HG03196 (cell line): ENCODE data around the gene TNFRSF11A.

ENCODE experiments used
- ATAC-seq: cut with Tn5 transposase; IDR thresholded peaks from one replicate; pipeline ENCODE4 v1.9.1; 2021; ENCODE audit not compliant: unreplicated experiment

The TNFRSF11A gene

GRCh38 chr18:62377131-62377807 lies 52.2 kb downstream of the TNFRSF11A start:
- no peak for ATAC-seq

DNA sequence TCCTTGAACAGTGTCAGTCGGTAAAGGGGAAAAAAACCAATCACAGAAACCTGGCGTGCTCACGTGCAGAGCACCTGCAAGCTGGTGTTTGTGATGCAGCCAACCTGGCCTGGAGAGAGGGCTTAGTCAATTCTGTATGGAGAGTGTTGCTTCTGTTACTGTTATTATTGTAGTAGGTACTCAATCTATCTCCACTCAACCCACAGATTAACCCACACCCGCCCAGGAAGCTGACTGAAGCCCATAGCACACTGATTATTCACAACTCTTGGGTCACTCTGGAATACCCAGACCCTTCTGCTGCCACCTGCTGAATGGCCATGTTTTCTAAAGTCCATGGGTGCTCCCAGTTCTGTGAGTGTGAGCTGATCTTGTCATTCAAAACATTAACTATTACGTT lies 53.9 kb downstream of the TNFRSF11A start:
- no peak for ATAC-seq

- ATAC-seq: no peak
These were observed 56.3 kb downstream of the TNFRSF11A start for GRCh38 chr18:62381373-62381772.

- ATAC-seq: no peak
These were observed 59.0 kb downstream of the TNFRSF11A start for GRCh38 chr18:62384068-62384467.

DNA sequence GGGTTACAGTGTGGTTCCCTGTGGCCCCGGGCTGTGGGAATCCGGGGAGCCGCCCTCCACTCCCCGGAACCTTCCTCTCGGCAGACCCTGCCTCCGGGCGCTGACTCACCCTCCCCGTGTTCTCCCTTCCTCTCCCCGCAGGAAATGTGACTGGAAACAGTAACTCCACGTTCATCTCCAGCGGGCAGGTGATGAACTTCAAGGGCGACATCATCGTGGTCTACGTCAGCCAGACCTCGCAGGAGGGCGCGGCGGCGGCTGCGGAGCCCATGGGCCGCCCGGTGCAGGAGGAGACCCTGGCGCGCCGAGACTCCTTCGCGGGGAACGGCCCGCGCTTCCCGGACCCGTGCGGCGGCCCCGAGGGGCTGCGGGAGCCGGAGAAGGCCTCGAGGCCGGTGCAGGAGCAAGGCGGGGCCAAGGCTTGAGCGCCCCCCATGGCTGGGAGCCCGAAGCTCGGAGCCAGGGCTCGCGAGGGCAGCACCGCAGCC lies 59.5 kb downstream of the TNFRSF11A start:
- ATAC-seq: no peak

- ATAC-seq: no peak
These were observed 61.0 kb downstream of the TNFRSF11A start for GRCh38 chr18:62386091-62386490.

GRCh38 chr18:62386601-62387000 lies 61.5 kb downstream of the TNFRSF11A start:
- ATAC-seq: no peak

- no peak for ATAC-seq
These were observed 62.1 kb downstream of the TNFRSF11A start for GRCh38 chr18:62387257-62387656.

- ATAC-seq: no peak
These were observed 64.0 kb downstream of the TNFRSF11A start for GRCh38 chr18:62388855-62389760.

DNA sequence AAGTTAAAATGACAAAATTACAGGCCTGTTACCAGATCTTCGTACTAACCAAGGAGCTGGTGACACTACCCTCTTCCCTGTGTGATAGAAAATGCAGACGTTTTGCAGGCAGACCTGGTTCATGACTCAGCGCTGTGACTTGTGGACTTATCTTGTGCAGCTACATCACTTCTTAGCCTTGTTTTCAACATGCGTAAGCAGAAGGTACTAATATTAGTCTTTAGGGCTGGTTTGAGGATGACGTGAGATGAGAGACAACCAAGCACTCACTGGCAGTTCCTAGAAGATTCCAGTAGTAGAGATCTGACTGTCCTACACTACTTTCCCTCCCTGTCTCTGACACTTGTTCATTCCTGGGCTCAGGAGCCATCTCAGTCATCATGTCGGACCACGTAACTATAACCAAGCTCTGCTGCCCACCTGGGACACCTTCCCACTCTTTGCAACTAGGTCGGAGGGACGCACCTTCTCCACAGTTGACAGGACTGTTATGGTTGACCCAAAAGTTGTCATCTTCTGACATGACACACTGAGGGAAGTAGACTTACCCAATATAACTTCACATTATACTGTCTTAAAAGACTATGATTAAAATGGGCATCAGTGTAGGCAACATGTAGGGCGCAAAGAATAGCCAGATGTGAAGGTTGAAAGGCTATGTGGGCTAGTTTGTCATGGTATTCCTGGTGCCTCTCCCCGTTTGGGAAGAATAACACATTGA lies 64.8 kb downstream of the TNFRSF11A start:
- ATAC-seq: no peak

- no peak for ATAC-seq
These were observed 69.1 kb downstream of the TNFRSF11A start for GRCh38 chr18:62394006-62394763.

- ATAC-seq: no peak
These were observed 71.3 kb downstream of the TNFRSF11A start for GRCh38 chr18:62396381-62396780.

GRCh38 chr18:62396967-62397366 lies 71.9 kb downstream of the TNFRSF11A start:
- no peak for ATAC-seq

DNA sequence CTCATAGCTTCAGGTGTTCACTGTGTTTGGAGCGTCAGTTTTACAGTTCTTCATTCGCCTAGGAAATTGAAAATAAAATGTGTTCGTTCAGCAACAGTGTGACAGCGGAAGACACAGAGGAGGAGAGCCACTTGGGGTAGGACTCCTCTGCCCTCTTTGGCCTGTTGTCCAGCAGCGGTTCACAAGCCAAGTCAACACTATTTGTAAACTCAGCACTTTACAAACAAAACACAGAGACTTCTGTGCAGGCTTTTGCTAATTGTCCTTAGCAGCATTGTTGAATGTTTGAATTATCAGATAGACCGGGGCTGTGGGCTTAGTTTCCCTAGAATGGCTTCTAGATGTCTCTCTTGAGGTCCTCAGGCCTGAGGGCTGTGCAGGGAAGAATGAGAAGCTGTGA lies 73.2 kb downstream of the TNFRSF11A start:
- no peak for ATAC-seq

- no peak for ATAC-seq
These were observed 74.2 kb downstream of the TNFRSF11A start for GRCh38 chr18:62399276-62399675.

GRCh38 chr18:62399781-62400308 lies 74.7 kb downstream of the TNFRSF11A start:
- ATAC-seq: no peak

- ATAC-seq: no peak
These were observed 75.8 kb downstream of the TNFRSF11A start for GRCh38 chr18:62400916-62401315.

DNA sequence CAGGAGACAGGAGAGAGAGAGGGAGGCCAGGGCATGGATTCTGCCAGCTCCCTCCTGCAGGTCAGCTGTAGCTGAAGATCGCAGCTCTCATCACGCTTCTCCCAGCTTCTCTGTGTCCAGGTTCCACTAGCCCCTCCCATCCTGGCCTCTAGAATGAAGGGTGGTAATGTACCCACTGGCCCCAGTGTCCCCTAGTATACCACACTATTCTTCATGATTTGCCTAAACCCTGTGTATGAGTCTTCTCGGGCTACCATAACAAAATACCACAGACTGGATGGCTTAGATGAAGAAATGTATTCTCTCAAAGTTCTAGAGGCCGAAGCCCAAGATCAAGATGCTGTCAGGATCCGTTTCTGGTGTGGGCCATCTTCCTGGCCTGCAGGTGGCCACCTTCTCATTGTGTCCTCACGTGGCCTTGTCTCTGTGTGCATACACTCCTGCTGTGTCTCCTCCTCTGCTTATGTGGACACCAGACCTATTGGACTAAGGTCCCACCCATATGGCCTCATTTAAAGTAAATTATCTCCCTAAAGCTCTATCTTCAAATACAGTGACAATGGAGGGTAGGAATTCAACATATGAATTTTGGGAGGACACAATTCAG lies 77.3 kb downstream of the TNFRSF11A start:
- no peak for ATAC-seq

DNA sequence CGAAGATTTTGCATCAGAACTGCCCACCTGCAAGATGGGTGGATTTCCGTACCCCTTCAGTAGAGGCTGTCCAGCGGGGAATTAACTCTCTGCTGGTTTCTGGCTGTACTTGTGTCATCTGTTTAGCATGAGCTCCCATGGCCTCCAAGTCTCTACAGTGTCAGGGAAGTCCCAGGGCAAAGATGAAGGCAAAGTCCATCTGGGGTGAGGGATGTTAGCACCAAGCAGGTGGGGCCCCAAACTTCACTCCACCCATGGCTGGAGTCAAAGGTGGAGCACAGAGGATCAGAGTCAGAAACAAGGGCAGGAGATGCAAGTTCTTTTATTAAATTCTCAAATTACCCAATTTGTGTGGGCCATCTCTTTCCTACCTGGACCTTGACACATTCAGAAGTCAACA lies 78.0 kb downstream of the TNFRSF11A start:
- no peak for ATAC-seq

DNA sequence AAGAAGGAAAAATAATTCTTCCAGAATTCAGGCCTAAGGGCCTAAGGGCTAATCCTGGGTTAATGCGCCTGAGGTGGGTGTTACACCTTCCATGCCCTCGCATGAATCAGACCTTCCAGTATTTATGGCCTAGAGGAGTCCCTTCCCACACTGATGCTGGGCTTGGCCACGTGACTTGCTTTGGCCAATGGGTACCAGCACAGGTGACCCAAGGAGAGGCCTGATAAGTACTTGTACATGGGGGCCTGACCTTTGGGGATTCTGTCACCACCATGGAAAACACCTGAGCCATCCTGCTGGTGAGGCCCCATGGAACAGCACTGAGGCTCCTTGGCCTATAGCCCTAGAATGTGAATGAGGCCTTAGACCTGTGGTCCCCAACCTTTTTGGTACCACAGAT lies 79.8 kb downstream of the TNFRSF11A start:
- no peak for ATAC-seq
